B cell (primary cell): Measurements from ENCODE around the gene RBPJ. TPM values are rescaled to one million over a fixed set of nuclear protein-coding genes. Genes with fewer than 3 reads are reported as not detected.

ENCODE experiments used
- ATAC-seq: fragments of 200-7000 bp; cut with Tn5 transposase; one replicate; pipeline ENCODE4 v1.10.0; 2021; ENCODE audit warnings: low read depth, mild to moderate bottlenecking, moderate number of reproducible peaks, moderate library complexity
- CTCF ChIA-PET: fragments of 350-600 bp; sonication (Branson Sonifier 250); formaldehyde crosslinking; loops from one replicate; lab custom pipeline; 2021; ENCODE audit warnings: antibody characterized with exemption, inconsistent platforms; lab: Charles Lee
- POLR2A ChIA-PET: fragments of 350-600 bp; sonication (Branson Sonifier 250); formaldehyde crosslinking; loops from one replicate; lab custom pipeline; 2021; ENCODE audit warnings: antibody characterized with exemption; lab: Charles Lee
- DNase-seq: peaks from one replicate; pipeline ENCODE4 v3.0.0; 2013
- H2AFZ ChIP-seq: 2 replicates; pipeline ENCODE4 v1.6.1; 2012; ENCODE audit warnings: mild to moderate bottlenecking, low read depth, low read length; ENCODE audit not compliant: insufficient read depth, poor library complexity, severe bottlenecking
- H3K27ac ChIP-seq, 2 donors: 1 replicate in 1 of 2; 2 replicates in 1 of 2; pipeline ENCODE4 v1.5.1; 2012 to 2013; ENCODE audit warnings: low read length in 2 of 2, mild to moderate bottlenecking in 2 of 2, moderate library complexity in 1 of 2
- H3K27me3 ChIP-seq, 4 experiments: fragments of 200-600 bp in 1 of 4; sonication (generic) in 1 of 4; replicated peaks in 1 of 4; 1 replicate in 2 of 4; 2 replicates in 2 of 4; pipeline versions ENCODE4 v1.6.1 to v1.7.0; 2013 to 2016; ENCODE audit warnings: low read length in 3 of 4, mild to moderate bottlenecking in 2 of 4, mixed read lengths in 1 of 4, moderate library complexity in 1 of 4; ENCODE audit not compliant: insufficient read depth in 4 of 4, control insufficient read depth in 3 of 4; ENCODE audit errors: control extremely low read depth in 1 of 4
- H3K36me3 ChIP-seq, 2 experiments: replicated peaks in 1 of 2; 1 replicate in 1 of 2; 2 replicates in 1 of 2; pipeline versions ENCODE4 v1.6.1 to v1.7.1; 2013; ENCODE audit warnings: low read length in 1 of 2; ENCODE audit not compliant: insufficient read depth in 2 of 2, control insufficient read depth in 1 of 2; ENCODE audit errors: control extremely low read depth in 1 of 2, extremely low read depth in 1 of 2
- H3K4me1 ChIP-seq, 2 donors: fragments of 200-600 bp in 1 of 2; sonication (generic) in 1 of 2; 1 replicate in 1 of 2; 2 replicates in 1 of 2; pipeline versions ENCODE4 v1.5.1 to v1.6.1; 2013 to 2017; ENCODE audit warnings: low read length in 2 of 2; ENCODE audit not compliant: control insufficient read depth in 2 of 2, insufficient read depth in 2 of 2
- H3K4me2 ChIP-seq: replicated peaks from 2 replicates; pipeline ENCODE3; 2012; ENCODE audit warnings: mild to moderate bottlenecking, low read depth, low read length; ENCODE audit not compliant: poor library complexity, severe bottlenecking
- H3K4me3 ChIP-seq, 5 experiments: fragments of 200-600 bp in 1 of 5; sonication (generic) in 1 of 5; 1 replicate in 3 of 5; 2 replicates in 2 of 5; pipeline versions ENCODE4 v1.5.1 to v1.7.0; 2011 to 2016; ENCODE audit warnings: low read length in 4 of 5, mild to moderate bottlenecking in 4 of 5, low read depth in 2 of 5, control low read depth in 1 of 5, moderate library complexity in 1 of 5; ENCODE audit not compliant: insufficient read depth in 1 of 5; ENCODE audit errors: control extremely low read depth in 1 of 5, extremely low read depth in 1 of 5
- H3K79me2 ChIP-seq: fragments of 200-600 bp; sonication (generic); one replicate; pipeline ENCODE4 v1.6.0; 2016; ENCODE audit warnings: low read length; ENCODE audit not compliant: control insufficient read depth, insufficient read depth
- H3K9ac ChIP-seq: fragments of 200-600 bp; sonication (generic); 2 replicates; pipeline ENCODE4 v1.6.1; 2017; ENCODE audit warnings: mild to moderate bottlenecking, low read length, moderate library complexity
- H3K9me3 ChIP-seq, 3 donors: one replicate each; pipeline versions ENCODE4 v1.6.1 to v1.7.1; 2013; ENCODE audit warnings: low read length in 2 of 3; ENCODE audit not compliant: control insufficient read depth in 2 of 3, insufficient read depth in 1 of 3; ENCODE audit errors: control extremely low read depth in 1 of 3
- H4K20me1 ChIP-seq: 2 replicates; pipeline ENCODE4 v1.6.0; 2012; ENCODE audit warnings: mild to moderate bottlenecking, low read length; ENCODE audit not compliant: insufficient read depth, control insufficient read depth, poor library complexity, severe bottlenecking
- H3K27ac Mint-ChIP-seq: one replicate; pipeline ENCODE4 v1.8.0; 2021; ENCODE audit warnings: mixed read lengths
- H3K27me3 Mint-ChIP-seq: one replicate; pipeline ENCODE4 v1.8.0; 2021; ENCODE audit warnings: mixed read lengths
- H3K4me1 Mint-ChIP-seq: one replicate; pipeline ENCODE4 v1.8.0; 2021; ENCODE audit warnings: mixed read lengths
- H3K4me3 Mint-ChIP-seq: one replicate; pipeline ENCODE4 v1.8.0; 2021; ENCODE audit warnings: mixed read lengths
- H3K9me3 Mint-ChIP-seq: one replicate; pipeline ENCODE4 v1.8.0; 2022; ENCODE audit warnings: mixed read lengths; ENCODE audit not compliant: insufficient read depth
- CTCF ChIP-seq: fragments of 200-600 bp; IDR thresholded peaks from one replicate; pipeline ENCODE4 v1.8.0; 2022; ENCODE audit warnings: antibody characterized with exemption, mild to moderate bottlenecking
- EZH2 ChIP-seq: IDR thresholded peaks from 2 replicates; pipeline ENCODE4 v1.6.1; 2012; ENCODE audit warnings: borderline replicate concordance, low read depth, mild to moderate bottlenecking, moderate library complexity, low read length; ENCODE audit not compliant: insufficient read depth, poor library complexity, severe bottlenecking
- WGBS: methylation state at CpG from one replicate; pipeline ENCODE4 v1.1.5; 2013; ENCODE audit warnings: missing lambda C conversion rate; ENCODE audit not compliant: insufficient coverage; 5-methylcytosine and 5-hydroxymethylcytosine counted together
- intact Hi-C: fragments of 100-400 bp; cut with micrococcal nuclease; formaldehyde crosslinking; loops from one replicate; pipeline ENCODE4 v1.10.0; 2022
- polyA plus RNA-seq: library from polyadenylated mRNA; depleted of rRNA; stranded (reverse); fragments of >200 nt; gene quantifications from 2 replicates; pipeline ENCODE4 v1.2.3, GENCODE V29; 2012
- total RNA-seq, 2 donors: library from RNA; stranded (reverse); fragments of 120-200 nt in 1 of 2; gene quantifications; 1 replicate in 1 of 2; 2 replicates in 1 of 2; pipeline versions ENCODE4 v1.2.3 to v1.2.4, GENCODE V29; 2013 to 2022

Gene RBPJ
- total and polyA plus RNA-seq, 2 donors (not counting 1 experiment from before 2014, with no cell fraction given): 10.6 to 50.1 TPM

GRCh38 chr4:26404743-26405206 lies 84.0 kb downstream of the RBPJ start:
- no peak overlapping the region for H2AFZ ChIP-seq
- intact Hi-C loops: no loop called here
- ChIA-PET CTCF (interaction anchor here (0.9 to 1.9 kb wide), 3 partner anchors 375 to 562 kb away, joined by 3 to 8 read pairs (median 5); no protein-coding TSS in a partner anchor), POLR2A (no interaction called here)
- no peak overlapping the region for H3K4me3 ChIP-seq
- H3K9me3 ChIP-seq: peaks cover 0 to 10% (median 3%) of the 10 kb centered on the region in 3 donors
- WGBS: 100% methylated on average over 1 of the region's 3 CpGs
- TF ChIP-seq EZH2 (no peak), CTCF (no peak)
- H3K4me1 Mint-ChIP-seq: peaks cover 14% of the 10 kb centered on the region
- DNase-seq (no peak), ATAC-seq (no peak)
- no peak overlapping the region for H3K4me3 Mint-ChIP-seq
- H3K27me3 Mint-ChIP-seq: no peaks in the 10 kb centered on the region
- H3K9ac ChIP-seq: no peak overlapping the region
- H4K20me1 ChIP-seq: no peaks in the 10 kb centered on the region
- H3K4me2 ChIP-seq: no peak overlapping the region
- no peak overlapping the region for H3K27ac Mint-ChIP-seq
- peaks cover 0 to 2% of the 10 kb centered on the region in 2 donors for H3K4me1 ChIP-seq
- H3K27ac ChIP-seq: no peak overlapping the region
- H3K27me3 ChIP-seq: no peaks in the 10 kb centered on the region
- no peaks in the 10 kb centered on the region for H3K79me2 ChIP-seq
- peaks cover 1 to 8% of the 10 kb centered on the region in 2 experiments for H3K36me3 ChIP-seq
- peaks cover 4% of the 10 kb centered on the region for H3K9me3 Mint-ChIP-seq

- H3K27ac Mint-ChIP-seq: no peak overlapping the region
- H3K27ac ChIP-seq: no peak overlapping the region
Observed at GRCh38 chr4:26406346-26406975, 85.6 kb downstream of the RBPJ start.

More at GRCh38 chr4:26406346-26406975, 85.6 kb downstream of the RBPJ start:
- H3K4me3 ChIP-seq: no peak overlapping the region
- H3K36me3 ChIP-seq: peaks cover 1 to 8% of the 10 kb centered on the region in 2 experiments
- no peak overlapping the region for H3K4me3 Mint-ChIP-seq
- H3K4me2 ChIP-seq: no peak overlapping the region
- peaks cover 14% of the 10 kb centered on the region for H3K4me1 Mint-ChIP-seq
- no peak for ATAC-seq
- TF ChIP-seq EZH2: no peak
- no peak for TF ChIP-seq CTCF
- peaks cover 0 to 10% (median 3%) of the 10 kb centered on the region in 3 donors for H3K9me3 ChIP-seq
- H4K20me1 ChIP-seq: no peaks in the 10 kb centered on the region
- intact Hi-C loops: no loop called here
- 100% methylated on average over 1 of the region's 4 CpGs for WGBS
- no peaks in the 10 kb centered on the region for H3K27me3 ChIP-seq
- H3K9ac ChIP-seq: no peak overlapping the region
- no peak overlapping the region for H2AFZ ChIP-seq
- peaks cover 0 to 2% of the 10 kb centered on the region in 2 donors for H3K4me1 ChIP-seq
- POLR2A ChIA-PET: no interaction called here
- H3K9me3 Mint-ChIP-seq: peaks cover 4% of the 10 kb centered on the region
- DNase-seq: no peak
- H3K27me3 Mint-ChIP-seq: no peaks in the 10 kb centered on the region
- no peaks in the 10 kb centered on the region for H3K79me2 ChIP-seq
- CTCF ChIA-PET: interaction anchor here (0.6 to 7.8 kb wide), 7 partner anchors 9 to 1074 kb away, joined by 3 to 86 read pairs (median 4); no protein-coding TSS in a partner anchor
